Measurements from ENCODE around the gene ITGB7.

DNA sequence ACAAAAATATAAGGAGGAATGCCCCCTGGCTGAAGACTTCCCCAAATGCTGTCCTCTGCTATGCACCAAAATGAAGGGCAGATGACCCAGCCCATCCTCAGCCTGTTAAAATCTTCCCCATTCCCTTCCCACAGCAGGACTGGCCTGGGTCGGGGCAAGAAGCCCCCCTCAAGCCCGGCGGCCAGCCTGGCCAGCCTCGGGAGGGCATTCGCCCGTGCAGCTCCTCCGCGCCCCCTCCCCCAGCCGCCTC, 24.5 kb upstream of the ITGB7 start:
- TF ChIP-seq SIN3A (IDR thresholded peaks at IDR 0.05; ENCODE audit: borderline replicate concordance, insufficient read depth, low read length) (no peak), POLR2AphosphoS5 (IDR thresholded peaks at IDR 0.05; ENCODE audit: low read depth, low read length) (no peak)

Data from PFSK-1 (cell line).